HEK293 (cell line): ENCODE results near the gene ZNHIT1.

Source experiments
- BCL11A ChIP-seq: fragments of 450-650 bp; formaldehyde crosslinking; IDR thresholded peaks from 2 replicates; pipeline ENCODE4 v1.5.1; 2016; ENCODE audit warnings: low read depth, missing biosample characterization, missing genetic modification characterization
- GLI2 ChIP-seq: fragments of 450-650 bp; formaldehyde crosslinking; IDR thresholded peaks from 2 replicates; pipeline ENCODE4; 2017; ENCODE audit warnings: missing biosample characterization, missing genetic modification characterization, low read depth, borderline replicate concordance
- HOXC10 ChIP-seq: sonication (generic); formaldehyde crosslinking; IDR thresholded peaks from 2 replicates; pipeline ENCODE4 v1.8.1; 2023; ENCODE audit warnings: mild to moderate bottlenecking, missing genetic modification reagents
- KLF1 ChIP-seq: fragments of 450-650 bp; formaldehyde crosslinking; IDR thresholded peaks from 2 replicates; pipeline ENCODE4 v1.5.1; 2016; ENCODE audit warnings: missing biosample characterization, missing genetic modification characterization
- MYNN ChIP-seq: fragments of 450-650 bp; formaldehyde crosslinking; IDR thresholded peaks from 2 replicates; pipeline ENCODE4 v1.5.1; 2016; ENCODE audit warnings: missing biosample characterization, missing genetic modification characterization, borderline replicate concordance
- OSR2 ChIP-seq: fragments of 450-650 bp; formaldehyde crosslinking; IDR thresholded peaks from 2 replicates; pipeline ENCODE4 v1.5.1; 2016; ENCODE audit warnings: missing biosample characterization, missing genetic modification characterization
- SALL2 ChIP-seq: fragments of 450-650 bp; formaldehyde crosslinking; IDR thresholded peaks from 2 replicates; pipeline ENCODE4 v1.5.0; 2017; ENCODE audit warnings: missing biosample characterization, mild to moderate bottlenecking, missing genetic modification characterization, borderline replicate concordance
- YY2 ChIP-seq: fragments of 450-650 bp; formaldehyde crosslinking; IDR thresholded peaks from 2 replicates; pipeline ENCODE4 v1.5.1; 2016; ENCODE audit warnings: missing biosample characterization, missing genetic modification characterization
- ZBTB48 ChIP-seq: fragments of 450-650 bp; formaldehyde crosslinking; IDR thresholded peaks from 2 replicates; pipeline ENCODE4 v1.5.1; 2016; ENCODE audit warnings: missing biosample characterization, missing genetic modification characterization
- ZEB2 ChIP-seq: fragments of 450-650 bp; formaldehyde crosslinking; IDR thresholded peaks from 2 replicates; pipeline ENCODE4 v1.5.1; 2016; ENCODE audit warnings: missing biosample characterization, missing genetic modification characterization
- ZFP3 ChIP-seq: fragments of 450-650 bp; formaldehyde crosslinking; IDR thresholded peaks from 2 replicates; pipeline ENCODE4 v1.5.1; 2016; ENCODE audit warnings: low read depth, missing biosample characterization, missing genetic modification characterization
- ZFP41 ChIP-seq: fragments of 450-650 bp; formaldehyde crosslinking; IDR thresholded peaks from 2 replicates; pipeline ENCODE4 v1.5.1; 2016; ENCODE audit warnings: missing biosample characterization, missing genetic modification characterization, borderline replicate concordance
- ZNF132 ChIP-seq: fragments of 450-650 bp; formaldehyde crosslinking; IDR thresholded peaks from 2 replicates; pipeline ENCODE4 v1.5.1; 2017; ENCODE audit warnings: missing biosample characterization, missing genetic modification characterization, borderline replicate concordance
- ZNF146 ChIP-seq: fragments of 450-650 bp; formaldehyde crosslinking; IDR thresholded peaks from 2 replicates; pipeline ENCODE4 v1.5.1; 2016; ENCODE audit warnings: missing biosample characterization, missing genetic modification characterization
- ZNF155 ChIP-seq: fragments of 450-650 bp; formaldehyde crosslinking; IDR thresholded peaks from 2 replicates; pipeline ENCODE4 v1.5.1; 2016; ENCODE audit warnings: missing biosample characterization, missing genetic modification characterization
- ZNF157 ChIP-seq: fragments of 450-650 bp; formaldehyde crosslinking; IDR thresholded peaks from 2 replicates; pipeline ENCODE4 v1.5.1; 2016; ENCODE audit warnings: missing biosample characterization, missing genetic modification characterization
- ZNF175 ChIP-seq: fragments of 450-650 bp; formaldehyde crosslinking; IDR thresholded peaks from 2 replicates; pipeline ENCODE4 v1.5.1; 2016; ENCODE audit warnings: missing biosample characterization, missing genetic modification characterization
- ZNF223 ChIP-seq: fragments of 450-650 bp; formaldehyde crosslinking; IDR thresholded peaks from 2 replicates; pipeline ENCODE4 v1.5.1; 2016; ENCODE audit warnings: missing biosample characterization, missing genetic modification characterization
- ZNF23 ChIP-seq: fragments of 450-650 bp; formaldehyde crosslinking; IDR thresholded peaks from 2 replicates; pipeline ENCODE4 v1.5.1; 2016; ENCODE audit warnings: missing biosample characterization, missing genetic modification characterization, borderline replicate concordance
- ZNF24 ChIP-seq: fragments of 450-650 bp; formaldehyde crosslinking; IDR thresholded peaks from 2 replicates; pipeline ENCODE4 v1.5.1; 2016; ENCODE audit warnings: missing biosample characterization, missing genetic modification characterization
- ZNF248 ChIP-seq: fragments of 450-650 bp; formaldehyde crosslinking; IDR thresholded peaks from 2 replicates; pipeline ENCODE4 v1.5.1; 2017; ENCODE audit warnings: missing biosample characterization, missing genetic modification characterization
- ZNF266 ChIP-seq: fragments of 450-650 bp; formaldehyde crosslinking; IDR thresholded peaks from 2 replicates; pipeline ENCODE4 v1.5.1; 2016; ENCODE audit warnings: missing biosample characterization, missing genetic modification characterization, low read depth
- ZNF324 ChIP-seq: fragments of 450-650 bp; formaldehyde crosslinking; IDR thresholded peaks from 2 replicates; pipeline ENCODE4 v1.5.1; 2016; ENCODE audit warnings: missing biosample characterization, missing genetic modification characterization
- ZNF394 ChIP-seq: fragments of 450-650 bp; formaldehyde crosslinking; IDR thresholded peaks from 2 replicates; pipeline ENCODE4 v1.5.1; 2016; ENCODE audit warnings: missing biosample characterization, missing genetic modification characterization, mild to moderate bottlenecking, moderate library complexity, borderline replicate concordance
- ZNF423 ChIP-seq: fragments of 450-650 bp; formaldehyde crosslinking; IDR thresholded peaks from 2 replicates; pipeline ENCODE4 v1.5.1; 2016; ENCODE audit warnings: missing biosample characterization, missing genetic modification characterization
- ZNF510 ChIP-seq: fragments of 450-650 bp; formaldehyde crosslinking; IDR thresholded peaks from 2 replicates; pipeline ENCODE4 v1.5.1; 2018; ENCODE audit warnings: mild to moderate bottlenecking, missing genetic modification characterization, missing biosample characterization; ENCODE audit not compliant: insufficient replicate concordance
- ZNF544 ChIP-seq: fragments of 450-650 bp; formaldehyde crosslinking; IDR thresholded peaks from 2 replicates; pipeline ENCODE4 v1.5.0; 2017; ENCODE audit warnings: missing biosample characterization, missing genetic modification characterization
- ZNF629 ChIP-seq: fragments of 450-650 bp; formaldehyde crosslinking; IDR thresholded peaks from 2 replicates; pipeline ENCODE4 v1.5.1; 2017; ENCODE audit warnings: missing biosample characterization, missing genetic modification characterization
- ZNF768 ChIP-seq: fragments of 450-650 bp; formaldehyde crosslinking; IDR thresholded peaks from 2 replicates; pipeline ENCODE4 v1.5.1; 2018; ENCODE audit warnings: missing biosample characterization, mild to moderate bottlenecking, missing genetic modification characterization
- ZNF776 ChIP-seq: fragments of 450-650 bp; formaldehyde crosslinking; IDR thresholded peaks from 2 replicates; pipeline ENCODE4 v1.5.0; 2017; ENCODE audit warnings: missing biosample characterization, missing genetic modification characterization, borderline replicate concordance
- ZNF777 ChIP-seq: fragments of 450-650 bp; formaldehyde crosslinking; IDR thresholded peaks from 2 replicates; pipeline ENCODE4 v1.5.1; 2017; ENCODE audit warnings: missing biosample characterization, missing genetic modification characterization, borderline replicate concordance
- ZNF837 ChIP-seq: fragments of 450-650 bp; formaldehyde crosslinking; IDR thresholded peaks from 2 replicates; pipeline ENCODE4 v1.5.1; 2016; ENCODE audit warnings: missing biosample characterization, missing genetic modification characterization
- TF ChIP-seq, protein P1 (sequence below): fragments of 450-650 bp; formaldehyde crosslinking; IDR thresholded peaks from 2 replicates; pipeline ENCODE4 v1.5.1; 2016; ENCODE audit warnings: missing biosample characterization, missing genetic modification characterization
- TF ChIP-seq, protein P2 (sequence below): fragments of 450-650 bp; formaldehyde crosslinking; IDR thresholded peaks from 2 replicates; pipeline ENCODE4 v1.5.1; 2017; ENCODE audit warnings: missing biosample characterization, mild to moderate bottlenecking, missing genetic modification characterization, moderate library complexity
- TF ChIP-seq, protein P3 (sequence below): fragments of 450-650 bp; formaldehyde crosslinking; conservative IDR thresholded peaks from 2 replicates; pipeline ENCODE4 v1.5.1; 2016; ENCODE audit warnings: low read depth, missing biosample characterization, missing genetic modification characterization

ZNHIT1 gene

GRCh38 chr7:101251871-101252659 is 34.1 kb downstream of the ZNHIT1 start (continued):
- TF ChIP-seq ZFP41 (no peak), ZNF768 (tag by site-specific recombination) (no peak), ZNF510 (tag by site-specific recombination) (no peak), ZNF777 (tag by site-specific recombination) (no peak), MYNN (no peak), GLI2 (tag by site-specific recombination) (no peak), ZNF629 (tag by site-specific recombination) (peak; percentile 55), ZNF23 (tag by site-specific recombination) (no peak), HOXC10 (CRISPR knock-in tag) (no peak), ZNF248 (tag by site-specific recombination) (no peak), ZNF324 (no peak), ZNF146 (tag by site-specific recombination) (no peak), ZNF544 (tag by site-specific recombination) (no peak), ZNF837 (tag by site-specific recombination) (no peak), ZNF423 (tag by site-specific recombination) (no peak), ZNF223 (tag by site-specific recombination) (no peak), ZNF157 (tag by site-specific recombination) (no peak), ZNF776 (no peak), OSR2 (tag by site-specific recombination) (no peak), ZEB2 (tag by site-specific recombination) (peak; percentile 84), SALL2 (tag by site-specific recombination) (no peak), BCL11A (no peak), KLF1 (tag by site-specific recombination) (no peak), YY2 (no peak), ZNF175 (tag by site-specific recombination) (no peak), ZFP3 (tag by site-specific recombination) (no peak), ZNF24 (tag by site-specific recombination) (peak; percentile 43; the same call in 1 of the 2 replicates), ZNF394 (tag by site-specific recombination) (no peak), ZNF155 (tag by site-specific recombination) (no peak), ZNF266 (no peak), ZNF132 (no peak), ZBTB48 (tag by site-specific recombination) (no peak)
- TF ChIP-seq, protein P1, sequence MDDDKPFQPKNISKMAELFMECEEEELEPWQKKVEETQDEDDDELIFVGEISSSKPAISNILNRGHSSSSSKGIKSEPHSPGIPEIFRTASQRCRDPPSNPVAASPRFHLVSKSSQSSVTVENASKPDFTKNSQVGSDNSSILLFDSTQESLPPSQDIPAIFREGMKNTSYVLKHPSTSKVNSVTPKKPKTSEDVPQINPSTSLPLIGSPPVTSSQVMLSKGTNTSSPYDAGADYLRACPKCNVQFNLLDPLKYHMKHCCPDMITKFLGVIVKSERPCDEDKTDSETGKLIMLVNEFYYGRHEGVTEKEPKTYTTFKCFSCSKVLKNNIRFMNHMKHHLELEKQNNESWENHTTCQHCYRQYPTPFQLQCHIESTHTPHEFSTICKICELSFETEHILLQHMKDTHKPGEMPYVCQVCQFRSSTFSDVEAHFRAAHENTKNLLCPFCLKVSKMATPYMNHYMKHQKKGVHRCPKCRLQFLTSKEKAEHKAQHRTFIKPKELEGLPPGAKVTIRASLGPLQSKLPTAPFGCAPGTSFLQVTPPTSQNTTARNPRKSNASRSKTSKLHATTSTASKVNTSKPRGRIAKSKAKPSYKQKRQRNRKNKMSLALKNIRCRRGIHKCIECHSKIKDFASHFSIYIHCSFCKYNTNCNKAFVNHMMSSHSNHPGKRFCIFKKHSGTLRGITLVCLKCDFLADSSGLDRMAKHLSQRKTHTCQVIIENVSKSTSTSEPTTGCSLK (tag by site-specific recombination), result no peak
- TF ChIP-seq, protein P2, sequence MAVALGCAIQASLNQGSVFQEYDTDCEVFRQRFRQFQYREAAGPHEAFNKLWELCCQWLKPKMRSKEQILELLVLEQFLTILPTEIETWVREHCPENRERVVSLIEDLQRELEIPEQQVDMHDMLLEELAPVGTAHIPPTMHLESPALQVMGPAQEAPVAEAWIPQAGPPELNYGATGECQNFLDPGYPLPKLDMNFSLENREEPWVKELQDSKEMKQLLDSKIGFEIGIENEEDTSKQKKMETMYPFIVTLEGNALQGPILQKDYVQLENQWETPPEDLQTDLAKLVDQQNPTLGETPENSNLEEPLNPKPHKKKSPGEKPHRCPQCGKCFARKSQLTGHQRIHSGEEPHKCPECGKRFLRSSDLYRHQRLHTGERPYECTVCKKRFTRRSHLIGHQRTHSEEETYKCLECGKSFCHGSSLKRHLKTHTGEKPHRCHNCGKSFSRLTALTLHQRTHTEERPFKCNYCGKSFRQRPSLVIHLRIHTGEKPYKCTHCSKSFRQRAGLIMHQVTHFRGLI (tag by site-specific recombination), result no peak
- TF ChIP-seq, protein P3, sequence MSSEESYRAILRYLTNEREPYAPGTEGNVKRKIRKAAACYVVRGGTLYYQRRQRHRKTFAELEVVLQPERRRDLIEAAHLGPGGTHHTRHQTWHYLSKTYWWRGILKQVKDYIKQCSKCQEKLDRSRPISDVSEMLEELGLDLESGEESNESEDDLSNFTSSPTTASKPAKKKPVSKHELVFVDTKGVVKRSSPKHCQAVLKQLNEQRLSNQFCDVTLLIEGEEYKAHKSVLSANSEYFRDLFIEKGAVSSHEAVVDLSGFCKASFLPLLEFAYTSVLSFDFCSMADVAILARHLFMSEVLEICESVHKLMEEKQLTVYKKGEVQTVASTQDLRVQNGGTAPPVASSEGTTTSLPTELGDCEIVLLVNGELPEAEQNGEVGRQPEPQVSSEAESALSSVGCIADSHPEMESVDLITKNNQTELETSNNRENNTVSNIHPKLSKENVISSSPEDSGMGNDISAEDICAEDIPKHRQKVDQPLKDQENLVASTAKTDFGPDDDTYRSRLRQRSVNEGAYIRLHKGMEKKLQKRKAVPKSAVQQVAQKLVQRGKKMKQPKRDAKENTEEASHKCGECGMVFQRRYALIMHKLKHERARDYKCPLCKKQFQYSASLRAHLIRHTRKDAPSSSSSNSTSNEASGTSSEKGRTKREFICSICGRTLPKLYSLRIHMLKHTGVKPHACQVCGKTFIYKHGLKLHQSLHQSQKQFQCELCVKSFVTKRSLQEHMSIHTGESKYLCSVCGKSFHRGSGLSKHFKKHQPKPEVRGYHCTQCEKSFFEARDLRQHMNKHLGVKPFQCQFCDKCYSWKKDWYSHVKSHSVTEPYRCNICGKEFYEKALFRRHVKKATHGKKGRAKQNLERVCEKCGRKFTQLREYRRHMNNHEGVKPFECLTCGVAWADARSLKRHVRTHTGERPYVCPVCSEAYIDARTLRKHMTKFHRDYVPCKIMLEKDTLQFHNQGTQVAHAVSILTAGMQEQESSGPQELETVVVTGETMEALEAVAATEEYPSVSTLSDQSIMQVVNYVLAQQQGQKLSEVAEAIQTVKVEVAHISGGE (tag by site-specific recombination), result peak; percentile 93
